Measurements from ENCODE around the gene SLC35G3. TPM values are rescaled to one million over a fixed set of nuclear protein-coding genes. Genes with fewer than 3 reads are reported as not detected.

The SLC35G3 gene
- total and polyA plus RNA-seq, 2 of the 8 experiments (the other 6 are each of a cell fraction or from before 2014, with no cell fraction given), result not detected

- Histone ChIP-seq H3K27ac (ENCODE audit: low read depth, low read length) (no peak overlapping the region), H3K4me1 (replicated peaks in 1 of 4; ENCODE audit: control insufficient read depth in 3 of 4, insufficient read depth in 4 of 4, low read length in 3 of 4) (peaks cover 0 to 11% (median 5%) of the 10 kb centered on the region in 4 experiments; a peak in 6 of 7 replicates), H2BK12ac (ENCODE audit: low read depth, low read length) (no peak overlapping the region), H4K20me1 (replicated peaks in 1 of 2; ENCODE audit: control insufficient read depth in 1 of 2, insufficient read depth in 2 of 2, low read length in 2 of 2) (no peaks in the 10 kb centered on the region), H3K4ac (replicated peaks; ENCODE audit: insufficient read length, low read depth, low read length) (no peak overlapping the region), H2AK5ac (ENCODE audit: low read depth, low read length) (no peak overlapping the region), H3K23me2 (ENCODE audit: low read depth, low read length) (peaks cover 7% of the 10 kb centered on the region), H2BK20ac (ENCODE audit: low read length) (no peak overlapping the region), H3K79me1 (ENCODE audit: low read depth, low read length) (no peaks in the 10 kb centered on the region), H2BK15ac (ENCODE audit: low read length) (no peak overlapping the region), H2BK5ac (ENCODE audit: low read depth, low read length) (no peak overlapping the region), H3K9ac (replicated peaks in 1 of 4; ENCODE audit: extremely low read depth in 1 of 4, low read depth in 3 of 4, low read length in 3 of 4) (no peak overlapping the region), H3K23ac (ENCODE audit: insufficient read length) (no peak overlapping the region), H2BK120ac (replicated peaks; ENCODE audit: low read depth, low read length) (no peak overlapping the region), H3K14ac (ENCODE audit: insufficient read length) (no peak overlapping the region), H3K18ac (ENCODE audit: extremely low read depth, low read length) (no peak overlapping the region), H3K4me3 (ENCODE audit: extremely low read depth in 1 of 4, insufficient read depth in 2 of 4, low read depth in 3 of 4, low read length in 4 of 4) (no peak overlapping the region), H4K8ac (ENCODE audit: extremely low read depth, insufficient read depth, low read length) (no peak overlapping the region), H3K9me3 (ENCODE audit: insufficient read depth in 2 of 2, low read depth in 1 of 2, low read length in 1 of 2) (no peaks in the 10 kb centered on the region), H3K4me2 (ENCODE audit: insufficient read depth in 1 of 2, low read depth in 2 of 2, low read length in 2 of 2) (no peak overlapping the region), H3K79me2 (ENCODE audit: control insufficient read depth in 1 of 2, insufficient read depth in 2 of 2, low read length in 2 of 2) (no peaks in the 10 kb centered on the region), H3K56ac (replicated peaks; ENCODE audit: insufficient read length, low read depth, low read length) (no peak overlapping the region), H3K27me3 (replicated peaks in 1 of 4; ENCODE audit: control insufficient read depth in 3 of 4, extremely low read depth in 1 of 4, insufficient read depth in 3 of 4, low read length in 3 of 4) (peaks cover 0 to 6% (median 3%) of the 10 kb centered on the region in 4 experiments; a peak in 5 of 7 replicates), H4K5ac (ENCODE audit: insufficient read length, low read depth, low read length) (no peak overlapping the region), H4K91ac (replicated peaks; ENCODE audit: insufficient read length, low read length) (no peak overlapping the region), H2AFZ (ENCODE audit: low read length) (no peak overlapping the region), H3K36me3 (ENCODE audit: control insufficient read depth in 2 of 4, insufficient read depth in 4 of 4, low read length in 3 of 4) (no peaks in the 10 kb centered on the region)
- WGBS, 2 experiments (ENCODE audit: extremely low coverage in 1 of 2, insufficient coverage in 1 of 2, insufficient read length in 1 of 2, insufficient replicate concordance in 2 of 2, low coverage in 1 of 2, low lambda C conversion rate in 2 of 2, missing lambda C conversion rate in 1 of 2), result 87% methylated on average over 2 of the region's 2 CpGs; no CpG with 5 or more reads in 1 of the 2 experiments
- CTCF ChIA-PET (ENCODE audit: partially characterized antibody), result interaction anchor here (1.0 to 1.3 kb wide), 2 partner anchors 26 to 297 kb away, joined by 4 read pairs; no protein-coding TSS in a partner anchor
- DNase-seq (ENCODE audit: low read depth in 1 of 2, low spot score in 2 of 2), result no peak
- FAIRE-seq, result no peak
- POLR2A ChIA-PET (ENCODE audit: partially characterized antibody), result interaction anchor here (0.7 kb wide), 1 partner anchor 120 kb away, joined by 3 read pairs; no protein-coding TSS in a partner anchor
- no peak for TF ChIP-seq TEAD4 (IDR thresholded peaks at IDR 0.05; ENCODE audit: low read depth, low read length)
These were observed 44.6 kb upstream of the SLC35G3 start for GRCh38 chr17:35238821-35239220.
